Fibroblast of lung (primary cell): ENCODE measurements around the gene INTS11.

ENCODE experiments used
- EZH2 ChIP-seq: IDR thresholded peaks from 2 replicates; pipeline ENCODE4 v1.5.1; 2012; ENCODE audit warnings: low read length, control low read depth, mild to moderate bottlenecking; ENCODE audit errors: missing control alignments
- TF ChIP-seq, protein P1 (sequence below), 2 donors: IDR thresholded peaks in 1 of 2; conservative IDR thresholded peaks in 1 of 2; 1 replicate in 1 of 2; 2 replicates in 1 of 2; pipeline ENCODE4 v1.5.1; 2011 to 2012; ENCODE audit warnings: low read length in 2 of 2, control low read depth in 1 of 2, inconsistent platforms in 1 of 2, low read depth in 1 of 2, mild to moderate bottlenecking in 1 of 2

DNA sequence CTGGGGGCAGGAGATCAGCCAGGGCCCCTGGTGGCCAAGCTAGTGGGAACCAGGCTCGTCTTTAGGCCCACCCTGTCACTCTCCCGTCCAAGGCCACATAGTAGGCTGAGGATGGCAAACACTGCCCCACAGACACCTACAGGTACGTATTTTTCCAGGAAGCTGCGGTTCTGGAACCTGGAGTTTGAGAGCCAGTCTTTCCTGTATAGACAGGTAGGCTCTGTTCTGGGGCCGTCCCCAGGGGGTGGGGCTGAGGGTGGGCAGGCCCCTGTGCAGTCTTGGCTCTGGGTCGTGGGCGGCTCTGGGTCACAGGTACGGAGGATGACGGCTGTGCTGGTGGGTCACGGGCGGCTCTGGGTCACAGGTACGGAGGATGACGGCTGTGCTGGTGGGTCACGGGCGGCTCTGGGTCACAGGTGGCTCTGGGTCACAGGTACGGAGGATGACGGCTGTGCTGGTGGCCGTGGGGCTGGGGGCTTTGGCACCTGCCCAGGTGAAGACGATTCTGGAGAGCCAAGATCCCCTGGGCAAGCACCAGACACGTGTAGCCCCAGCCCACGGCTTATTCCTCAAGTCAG lies 13.9 kb downstream of the INTS11 start:
- TF ChIP-seq, protein P1, sequence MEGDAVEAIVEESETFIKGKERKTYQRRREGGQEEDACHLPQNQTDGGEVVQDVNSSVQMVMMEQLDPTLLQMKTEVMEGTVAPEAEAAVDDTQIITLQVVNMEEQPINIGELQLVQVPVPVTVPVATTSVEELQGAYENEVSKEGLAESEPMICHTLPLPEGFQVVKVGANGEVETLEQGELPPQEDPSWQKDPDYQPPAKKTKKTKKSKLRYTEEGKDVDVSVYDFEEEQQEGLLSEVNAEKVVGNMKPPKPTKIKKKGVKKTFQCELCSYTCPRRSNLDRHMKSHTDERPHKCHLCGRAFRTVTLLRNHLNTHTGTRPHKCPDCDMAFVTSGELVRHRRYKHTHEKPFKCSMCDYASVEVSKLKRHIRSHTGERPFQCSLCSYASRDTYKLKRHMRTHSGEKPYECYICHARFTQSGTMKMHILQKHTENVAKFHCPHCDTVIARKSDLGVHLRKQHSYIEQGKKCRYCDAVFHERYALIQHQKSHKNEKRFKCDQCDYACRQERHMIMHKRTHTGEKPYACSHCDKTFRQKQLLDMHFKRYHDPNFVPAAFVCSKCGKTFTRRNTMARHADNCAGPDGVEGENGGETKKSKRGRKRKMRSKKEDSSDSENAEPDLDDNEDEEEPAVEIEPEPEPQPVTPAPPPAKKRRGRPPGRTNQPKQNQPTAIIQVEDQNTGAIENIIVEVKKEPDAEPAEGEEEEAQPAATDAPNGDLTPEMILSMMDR (conservative IDR thresholded peaks at IDR 0.05 in 1 of 2, IDR thresholded peaks at IDR 0.05 in 1 of 2; ENCODE audit: low read depth in 1 of 2, low read length in 2 of 2) = no peak
- no peak for TF ChIP-seq EZH2
